Vagina (tissue), 2 donors: ENCODE measurements around the gene STK32B. TPM values are rescaled to one million over a fixed set of nuclear protein-coding genes. Genes with fewer than 3 reads are reported as not detected.
"Not testable (repeated sequence)": the region's sequence is repeated elsewhere in the genome, so short reads cannot be mapped to it uniquely, and the experiment has no call there.

Source experiments
- DNase-seq, 2 donors: peaks; one replicate each; pipeline ENCODE4 v3.0.0-alpha.2; 2017; ENCODE audit errors: extremely low spot score in 2 of 2
- H3K27ac ChIP-seq: fragments of 200-600 bp; sonication (generic); one replicate; pipeline ENCODE4 v1.5.1; 2019
- H3K27me3 ChIP-seq: fragments of 200-600 bp; sonication (generic); one replicate; pipeline ENCODE4 v1.5.1; 2019
- H3K36me3 ChIP-seq, 2 donors: fragments of 200-600 bp; sonication (generic); one replicate each; pipeline ENCODE4 v1.5.1; 2017 to 2019
- H3K4me1 ChIP-seq: fragments of 200-600 bp; sonication (generic); one replicate; pipeline ENCODE4 v1.5.1; 2019
- H3K4me3 ChIP-seq, 2 donors: fragments of 200-600 bp; sonication (generic); 1 replicate in 1 of 2; 2 replicates in 1 of 2; pipeline ENCODE4 v1.5.1; 2016 to 2019
- H3K9me3 ChIP-seq: fragments of 200-600 bp; sonication (generic); one replicate; pipeline ENCODE4 v1.5.1; 2019
- POLR2A ChIP-seq, 2 donors: fragments of 450-650 bp; IDR thresholded peaks; one replicate each; pipeline ENCODE4 v1.6.1; 2017; ENCODE audit warnings: antibody characterized with exemption in 2 of 2, mild to moderate bottlenecking in 2 of 2, moderate library complexity in 2 of 2
- POLR2AphosphoS5 ChIP-seq, 2 donors: sonication (generic); formaldehyde crosslinking; IDR thresholded peaks; one replicate each; pipeline ENCODE4 v1.9.0; 2017; ENCODE audit warnings: antibody characterized with exemption in 2 of 2, mild to moderate bottlenecking in 2 of 2, low read depth in 1 of 2; ENCODE audit not compliant: insufficient read depth in 1 of 2
- intact Hi-C: fragments of 100-400 bp; cut with DNase I; formaldehyde crosslinking; loops from one replicate; pipeline ENCODE4 v1.15.1; 2023
- total RNA-seq: library from RNA; depleted of rRNA; stranded (reverse); fragments of >200 nt; gene quantifications from one replicate; pipeline ENCODE4 v1.2.3, GENCODE V29; 2016
- TF ChIP-seq, protein P1 (sequence below), 3 experiments: fragments of 450-650 bp in 2 of 3; fragments of 200-600 bp in 1 of 3; sonication (generic) in 1 of 3; IDR thresholded peaks; one replicate each; pipeline ENCODE4 v1.5.1; 2017 to 2019; ENCODE audit warnings: antibody characterized with exemption in 3 of 3, mild to moderate bottlenecking in 2 of 3, moderate library complexity in 2 of 3

The STK32B gene
- total RNA-seq, 1 donor from 2014 or later = 6.4 TPM

DNA sequence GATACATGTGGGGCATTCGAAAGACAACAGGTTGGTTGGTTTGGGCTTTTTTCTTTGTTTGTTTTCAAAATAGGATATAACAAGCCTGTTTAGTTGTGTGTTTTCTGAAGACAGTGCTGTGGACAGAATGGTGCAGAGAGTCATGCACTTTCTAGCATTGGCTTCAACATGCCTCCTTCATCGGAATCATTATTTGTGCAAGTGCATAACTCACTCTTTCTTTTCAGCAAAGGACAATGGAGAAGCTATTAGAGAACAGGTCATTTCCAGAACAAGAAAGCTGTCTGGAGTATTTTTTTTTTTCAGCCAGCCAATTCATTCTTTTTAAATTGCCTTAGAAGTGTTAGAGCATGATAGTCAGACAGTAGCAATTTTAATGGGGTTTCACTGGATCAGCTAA is 225.8 kb downstream of the STK32B start:
- H3K4me1 ChIP-seq = no peaks in the 10 kb centered on the region
- no peak for TF ChIP-seq POLR2AphosphoS5 (IDR thresholded peaks at IDR 0.05; ENCODE audit: insufficient read depth in 1 of 2, low read depth in 1 of 2)
- no peak for TF ChIP-seq POLR2A (IDR thresholded peaks at IDR 0.05)
- TF ChIP-seq, protein P1, sequence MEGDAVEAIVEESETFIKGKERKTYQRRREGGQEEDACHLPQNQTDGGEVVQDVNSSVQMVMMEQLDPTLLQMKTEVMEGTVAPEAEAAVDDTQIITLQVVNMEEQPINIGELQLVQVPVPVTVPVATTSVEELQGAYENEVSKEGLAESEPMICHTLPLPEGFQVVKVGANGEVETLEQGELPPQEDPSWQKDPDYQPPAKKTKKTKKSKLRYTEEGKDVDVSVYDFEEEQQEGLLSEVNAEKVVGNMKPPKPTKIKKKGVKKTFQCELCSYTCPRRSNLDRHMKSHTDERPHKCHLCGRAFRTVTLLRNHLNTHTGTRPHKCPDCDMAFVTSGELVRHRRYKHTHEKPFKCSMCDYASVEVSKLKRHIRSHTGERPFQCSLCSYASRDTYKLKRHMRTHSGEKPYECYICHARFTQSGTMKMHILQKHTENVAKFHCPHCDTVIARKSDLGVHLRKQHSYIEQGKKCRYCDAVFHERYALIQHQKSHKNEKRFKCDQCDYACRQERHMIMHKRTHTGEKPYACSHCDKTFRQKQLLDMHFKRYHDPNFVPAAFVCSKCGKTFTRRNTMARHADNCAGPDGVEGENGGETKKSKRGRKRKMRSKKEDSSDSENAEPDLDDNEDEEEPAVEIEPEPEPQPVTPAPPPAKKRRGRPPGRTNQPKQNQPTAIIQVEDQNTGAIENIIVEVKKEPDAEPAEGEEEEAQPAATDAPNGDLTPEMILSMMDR (IDR thresholded peaks at IDR 0.05) = no peak
- no peaks in the 10 kb centered on the region for H3K36me3 ChIP-seq
- no peak overlapping the region for H3K27ac ChIP-seq
- no peak overlapping the region for H3K4me3 ChIP-seq
- intact Hi-C loops = no loop called here
- no peaks in the 10 kb centered on the region for H3K9me3 ChIP-seq
- no peaks in the 10 kb centered on the region for H3K27me3 ChIP-seq
- no peak for DNase-seq

DNA sequence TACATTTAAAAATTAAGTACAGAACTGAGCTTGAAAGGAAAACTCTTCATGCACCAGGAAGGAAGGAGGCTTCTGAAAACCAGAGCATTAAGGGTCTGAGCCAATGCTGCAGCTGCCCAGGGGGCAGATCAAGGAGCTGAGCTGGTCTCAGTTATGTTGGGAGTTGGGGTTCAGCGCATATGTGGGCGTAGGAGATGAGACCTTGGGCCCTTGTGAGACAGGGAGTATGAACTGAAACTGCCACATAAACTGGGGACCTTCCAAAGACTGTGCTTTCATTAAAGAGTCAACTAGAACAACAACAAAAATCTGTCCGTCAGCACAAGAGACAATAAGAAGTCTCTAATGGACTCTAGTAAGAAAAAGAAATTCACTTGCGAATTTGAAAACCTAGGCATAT is 226.9 kb downstream of the STK32B start:
- no peak overlapping the region for H3K27ac ChIP-seq
- TF ChIP-seq POLR2AphosphoS5 (IDR thresholded peaks at IDR 0.05; ENCODE audit: insufficient read depth in 1 of 2, low read depth in 1 of 2) (no peak), POLR2A (IDR thresholded peaks at IDR 0.05) (no peak)
- TF ChIP-seq, protein P1 (IDR thresholded peaks at IDR 0.05) = no peak
- H3K36me3 ChIP-seq = no peaks in the 10 kb centered on the region
- no peaks in the 10 kb centered on the region for H3K27me3 ChIP-seq
- H3K9me3 ChIP-seq = no peaks in the 10 kb centered on the region
- intact Hi-C loops = no loop called here
- DNase-seq = no peak
- no peak overlapping the region for H3K4me3 ChIP-seq
- H3K4me1 ChIP-seq = no peaks in the 10 kb centered on the region

DNA sequence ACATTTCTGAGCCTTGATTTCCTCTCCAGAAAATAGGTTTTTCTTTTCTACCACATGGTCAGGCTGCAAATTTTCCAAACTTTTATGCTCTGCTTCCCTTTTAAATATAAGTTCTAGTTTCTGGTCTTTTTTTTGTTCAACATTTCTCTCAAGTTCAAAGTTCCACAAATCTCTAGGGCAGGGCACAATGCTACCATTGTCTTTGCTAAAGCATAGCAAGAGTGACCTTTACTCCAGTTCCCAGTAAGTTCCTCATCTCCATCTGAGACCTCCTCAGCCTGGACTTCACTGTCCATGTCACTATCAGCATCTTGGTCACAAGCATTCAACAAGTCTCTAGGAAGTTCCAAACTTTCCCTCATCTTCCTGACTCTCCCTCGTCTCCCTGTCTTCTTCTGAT is 228.8 kb downstream of the STK32B start:
- H3K27ac ChIP-seq, H3K4me3 ChIP-seq, DNase-seq, H3K27me3 ChIP-seq, H3K36me3 ChIP-seq, H3K4me1 ChIP-seq, intact Hi-C loops, H3K9me3 ChIP-seq: not testable (repeated sequence)

DNA sequence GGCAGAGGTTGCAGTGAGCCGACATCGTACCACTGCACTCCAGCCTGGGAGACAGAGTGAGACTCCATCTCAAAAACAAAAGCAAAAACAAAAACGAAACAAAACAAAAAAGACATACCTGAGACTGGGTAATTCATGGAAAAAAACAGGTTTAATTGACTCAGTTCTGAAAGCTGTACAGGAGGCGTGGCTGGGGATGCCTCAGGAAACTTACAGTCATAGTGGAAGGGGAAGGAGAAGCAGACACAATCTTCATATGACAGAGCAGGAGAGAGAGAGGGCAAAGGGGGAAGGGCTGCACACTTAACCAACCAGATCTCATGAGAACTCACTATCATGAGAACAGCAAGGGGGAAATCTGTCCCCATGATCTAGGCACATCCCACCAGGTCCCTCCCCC is 229.5 kb downstream of the STK32B start:
- Histone ChIP-seq H3K4me3 (no peak overlapping the region), H3K4me1 (no peaks in the 10 kb centered on the region), H3K27me3 (no peaks in the 10 kb centered on the region), H3K27ac (no peak overlapping the region), H3K36me3 (no peaks in the 10 kb centered on the region), H3K9me3 (no peaks in the 10 kb centered on the region)
- TF ChIP-seq POLR2A (IDR thresholded peaks at IDR 0.05) (no peak), POLR2AphosphoS5 (IDR thresholded peaks at IDR 0.05; ENCODE audit: insufficient read depth in 1 of 2, low read depth in 1 of 2) (no peak)
- TF ChIP-seq, protein P1 (IDR thresholded peaks at IDR 0.05) = no peak
- DNase-seq = no peak
- intact Hi-C loops = no loop called here

DNA sequence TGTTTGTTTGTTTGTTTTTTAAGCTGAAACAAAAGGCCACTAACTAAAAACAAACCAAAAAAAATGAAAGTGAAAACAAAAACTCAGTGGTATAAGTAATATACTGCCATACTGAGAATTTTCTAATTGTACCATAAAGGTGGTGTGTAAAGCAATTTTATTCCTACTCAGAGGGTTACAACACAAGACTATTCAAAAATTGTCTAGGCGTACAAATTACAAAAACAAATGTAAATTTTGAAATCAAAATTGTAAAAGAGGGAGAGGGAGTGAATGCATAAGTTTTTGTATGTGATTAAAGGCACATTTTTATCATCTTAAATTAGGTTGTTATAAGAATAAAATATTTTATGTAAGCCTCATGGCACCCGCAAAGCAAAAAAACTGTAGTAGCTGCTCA is 232.6 kb downstream of the STK32B start:
- intact Hi-C loops = no loop called here
- no peak overlapping the region for H3K27ac ChIP-seq
- no peaks in the 10 kb centered on the region for H3K9me3 ChIP-seq
- no peaks in the 10 kb centered on the region for H3K4me1 ChIP-seq
- no peak overlapping the region for H3K4me3 ChIP-seq
- no peak for DNase-seq
- no peaks in the 10 kb centered on the region for H3K36me3 ChIP-seq
- no peaks in the 10 kb centered on the region for H3K27me3 ChIP-seq
- TF ChIP-seq POLR2A (IDR thresholded peaks at IDR 0.05) = no peak
- TF ChIP-seq, protein P1 (IDR thresholded peaks at IDR 0.05) = no peak
- TF ChIP-seq POLR2AphosphoS5 (IDR thresholded peaks at IDR 0.05; ENCODE audit: insufficient read depth in 1 of 2, low read depth in 1 of 2) = no peak

DNA sequence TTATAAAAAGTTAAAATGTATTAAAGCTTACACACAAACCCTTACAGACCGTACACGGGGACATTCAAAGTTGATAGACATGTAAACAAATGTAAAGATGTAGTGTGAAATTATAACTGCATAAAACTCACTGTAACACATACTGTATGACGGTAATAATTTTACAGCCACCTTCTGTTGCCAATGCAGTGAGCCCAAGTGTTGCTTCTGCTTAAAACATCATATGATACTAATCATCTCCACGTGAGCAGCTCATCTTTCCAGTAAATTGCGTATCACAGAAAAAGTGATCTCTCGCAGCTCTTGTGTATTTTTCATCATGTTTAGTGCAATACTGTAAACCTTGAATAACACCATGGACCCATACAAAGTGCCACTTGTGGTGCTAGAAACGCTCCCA is 233.2 kb downstream of the STK32B start:
- Histone ChIP-seq H3K4me1 (no peaks in the 10 kb centered on the region), H3K27ac (no peak overlapping the region), H3K27me3 (no peaks in the 10 kb centered on the region), H3K36me3 (no peaks in the 10 kb centered on the region), H3K4me3 (no peak overlapping the region), H3K9me3 (no peaks in the 10 kb centered on the region)
- intact Hi-C loops = no loop called here
- no peak for TF ChIP-seq POLR2A (IDR thresholded peaks at IDR 0.05)
- TF ChIP-seq POLR2AphosphoS5 (IDR thresholded peaks at IDR 0.05; ENCODE audit: insufficient read depth in 1 of 2, low read depth in 1 of 2) = no peak
- TF ChIP-seq, protein P1 (IDR thresholded peaks at IDR 0.05) = no peak
- DNase-seq = no peak
